ENCODE results near the gene RELB. TPM values are rescaled to one million over a fixed set of nuclear protein-coding genes. Genes with fewer than 3 reads are reported as not detected.
"Not testable (repeated sequence)": the region's sequence is repeated elsewhere in the genome, so short reads cannot be mapped to it uniquely, and the experiment has no call there.

RELB gene, protein sequence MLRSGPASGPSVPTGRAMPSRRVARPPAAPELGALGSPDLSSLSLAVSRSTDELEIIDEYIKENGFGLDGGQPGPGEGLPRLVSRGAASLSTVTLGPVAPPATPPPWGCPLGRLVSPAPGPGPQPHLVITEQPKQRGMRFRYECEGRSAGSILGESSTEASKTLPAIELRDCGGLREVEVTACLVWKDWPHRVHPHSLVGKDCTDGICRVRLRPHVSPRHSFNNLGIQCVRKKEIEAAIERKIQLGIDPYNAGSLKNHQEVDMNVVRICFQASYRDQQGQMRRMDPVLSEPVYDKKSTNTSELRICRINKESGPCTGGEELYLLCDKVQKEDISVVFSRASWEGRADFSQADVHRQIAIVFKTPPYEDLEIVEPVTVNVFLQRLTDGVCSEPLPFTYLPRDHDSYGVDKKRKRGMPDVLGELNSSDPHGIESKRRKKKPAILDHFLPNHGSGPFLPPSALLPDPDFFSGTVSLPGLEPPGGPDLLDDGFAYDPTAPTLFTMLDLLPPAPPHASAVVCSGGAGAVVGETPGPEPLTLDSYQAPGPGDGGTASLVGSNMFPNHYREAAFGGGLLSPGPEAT
- 7.1 TPM for total RNA-seq

DNA sequence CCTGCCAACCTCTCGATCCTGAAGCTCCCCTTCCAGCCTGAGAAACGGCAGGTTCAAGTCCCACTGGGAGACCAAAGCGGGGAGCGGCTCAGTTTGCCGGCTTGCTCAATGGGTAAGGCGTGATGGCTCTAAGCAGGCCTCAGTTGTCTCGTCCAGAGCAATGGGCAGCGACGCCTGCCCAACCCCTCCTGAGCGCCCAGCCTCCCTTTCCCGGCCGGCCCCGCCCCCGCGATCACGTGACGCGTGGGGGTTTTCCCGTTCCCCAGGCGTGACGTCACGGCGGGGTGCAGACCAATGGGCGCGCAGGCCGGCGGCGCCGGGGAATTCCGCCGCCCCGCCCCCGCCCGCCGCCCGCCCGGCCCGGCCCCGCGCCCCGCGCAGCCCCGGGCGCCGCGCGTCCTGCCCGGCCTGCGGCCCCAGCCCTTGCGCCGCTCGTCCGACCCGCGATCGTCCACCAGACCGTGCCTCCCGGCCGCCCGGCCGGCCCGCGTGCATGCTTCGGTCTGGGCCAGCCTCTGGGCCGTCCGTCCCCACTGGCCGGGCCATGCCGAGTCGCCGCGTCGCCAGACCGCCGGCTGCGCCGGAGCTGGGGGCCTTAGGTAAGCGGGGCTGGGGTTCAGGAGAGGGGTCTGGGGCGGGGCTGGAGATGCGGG lies at the start of gene RELB:
Gene RELB, plus strand, starts transcription at position 378 of the 653 bp plus-strand sequence. Its CDS starts 116 bp downstream, at position 494.
- DNase-seq = peak; percentile 78

DNA sequence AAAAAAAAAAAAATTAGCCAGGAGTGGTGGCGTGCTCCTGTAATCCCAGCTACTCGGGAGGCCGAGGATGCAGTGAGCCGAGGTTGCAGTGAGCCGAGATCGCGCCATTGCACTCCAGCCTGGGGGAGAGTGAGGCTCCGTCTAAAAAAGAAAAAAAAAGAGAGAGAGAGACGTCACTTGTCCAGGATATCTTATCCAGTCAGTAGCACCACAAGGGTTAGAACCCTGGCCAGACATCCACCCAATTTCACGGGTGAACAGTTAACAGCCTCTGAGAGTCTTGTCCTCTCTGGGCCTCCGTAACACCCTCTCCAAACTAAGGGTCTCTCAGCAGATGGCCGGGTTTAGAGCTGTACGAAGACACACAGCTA lies 47.0 kb upstream of the RELB start:
- DNase-seq = no peak

DNA sequence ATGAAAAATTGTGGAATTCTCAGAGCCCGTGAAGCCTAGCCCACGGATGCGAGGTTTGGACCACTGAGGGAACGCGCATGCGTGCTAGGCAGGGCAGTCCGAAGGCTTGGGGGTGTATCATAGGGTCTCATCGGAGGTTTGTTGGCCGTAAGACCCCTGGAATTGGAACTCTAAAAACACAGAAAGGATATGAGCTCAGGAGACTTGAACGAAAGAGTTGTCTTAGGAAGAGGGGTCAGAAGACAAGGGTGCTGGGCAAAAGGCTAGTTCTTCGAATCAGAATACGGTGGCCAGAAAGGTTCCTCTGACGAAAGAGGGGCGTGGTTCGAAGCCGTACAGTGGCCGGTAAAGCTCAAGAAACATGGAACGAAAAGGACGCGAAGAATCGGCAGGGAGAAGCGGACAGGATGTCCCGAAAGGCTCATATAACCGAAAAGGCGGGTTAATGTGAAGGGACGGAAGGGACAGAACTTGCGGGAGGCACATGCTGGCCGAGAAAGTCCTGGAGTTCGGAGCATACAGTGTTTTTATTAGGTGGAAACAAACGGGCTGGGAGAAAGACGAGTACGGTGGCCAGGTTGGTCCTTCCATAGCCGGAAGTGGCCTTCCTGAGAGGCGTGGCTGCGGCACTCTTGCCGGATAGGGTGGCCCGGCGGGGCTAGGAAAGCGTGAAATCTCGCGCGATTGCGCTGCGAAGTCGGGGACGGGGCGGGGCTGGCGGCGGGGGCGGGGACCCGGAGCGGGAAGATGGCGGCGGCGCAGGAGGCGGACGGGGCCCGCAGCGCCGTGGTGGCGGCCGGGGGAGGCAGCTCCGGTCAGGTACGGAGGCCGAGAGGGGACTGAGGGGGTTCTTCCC lies 46.4 kb upstream of the RELB start, which contains the start of gene CLPTM1:
Gene CLPTM1, plus strand, starts transcription at position 732 of the 856 bp plus-strand sequence. Its CDS starts 16 bp downstream, at position 748.
- peak; percentile 96 for DNase-seq

DNA sequence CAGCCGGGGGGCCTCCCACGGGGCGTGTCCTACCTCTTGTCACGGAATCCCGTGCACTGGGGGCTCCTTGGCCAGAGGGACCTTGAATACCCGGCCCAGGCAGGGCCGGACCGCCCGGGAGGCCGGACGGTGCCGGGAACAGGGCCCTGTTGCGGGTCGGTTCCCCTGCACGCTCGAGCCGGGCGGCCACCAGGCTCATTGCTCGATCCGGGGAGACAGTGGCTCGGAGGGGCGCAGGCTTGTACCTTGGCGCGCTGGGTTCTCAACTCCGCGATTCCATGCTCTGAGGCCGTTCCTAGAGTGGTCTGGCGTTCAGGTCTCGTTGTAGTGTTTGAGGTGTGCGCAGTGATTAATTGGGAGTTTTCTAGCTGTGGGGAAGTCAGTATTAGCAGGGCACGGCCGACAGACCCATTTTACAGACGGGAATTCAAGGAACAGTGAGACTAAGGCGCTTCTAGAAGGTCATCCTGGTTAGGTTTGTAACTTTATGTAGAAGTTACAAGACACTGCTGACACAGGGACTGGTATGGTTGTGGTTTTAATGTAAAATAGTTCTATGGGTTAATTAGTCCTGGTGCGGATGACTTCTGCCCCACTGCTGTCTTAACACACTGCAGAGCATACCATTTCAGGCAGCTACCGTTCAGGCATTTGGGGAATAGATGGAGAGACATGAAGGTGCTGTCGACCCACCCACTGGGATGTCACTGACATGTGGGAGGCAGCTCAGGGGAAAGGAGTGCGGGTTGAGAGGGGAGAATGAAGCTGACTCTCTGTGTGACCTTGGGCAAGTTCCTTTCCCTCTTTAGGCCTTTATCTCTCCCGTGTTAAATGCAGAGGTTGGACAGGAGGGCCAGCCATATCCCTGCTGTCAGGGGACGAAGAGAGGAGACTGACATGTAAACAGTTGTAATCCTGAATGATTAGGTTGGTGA lies 45.5 kb upstream of the RELB start:
- DNase-seq = no peak

DNA sequence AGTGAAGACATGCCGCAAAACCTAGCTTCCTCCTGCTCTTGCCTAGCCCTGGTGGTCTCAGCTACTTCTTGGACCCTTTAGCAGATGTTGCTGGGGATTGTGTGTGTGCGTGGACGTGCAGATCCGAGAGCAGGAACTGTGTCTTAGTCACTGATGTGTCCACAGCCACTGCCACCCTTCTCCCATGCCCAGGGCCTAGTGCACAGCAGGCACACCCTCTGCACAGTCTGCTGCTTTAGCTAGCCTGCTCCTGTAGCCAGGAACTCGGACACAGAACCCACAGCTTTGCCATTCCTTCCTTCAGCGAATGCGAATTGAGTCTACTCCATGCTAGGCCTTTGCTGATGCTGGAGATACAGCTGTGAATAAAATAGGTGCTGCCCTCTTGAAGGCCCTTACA lies 43.7 kb upstream of the RELB start:
- DNase-seq = no peak

DNA sequence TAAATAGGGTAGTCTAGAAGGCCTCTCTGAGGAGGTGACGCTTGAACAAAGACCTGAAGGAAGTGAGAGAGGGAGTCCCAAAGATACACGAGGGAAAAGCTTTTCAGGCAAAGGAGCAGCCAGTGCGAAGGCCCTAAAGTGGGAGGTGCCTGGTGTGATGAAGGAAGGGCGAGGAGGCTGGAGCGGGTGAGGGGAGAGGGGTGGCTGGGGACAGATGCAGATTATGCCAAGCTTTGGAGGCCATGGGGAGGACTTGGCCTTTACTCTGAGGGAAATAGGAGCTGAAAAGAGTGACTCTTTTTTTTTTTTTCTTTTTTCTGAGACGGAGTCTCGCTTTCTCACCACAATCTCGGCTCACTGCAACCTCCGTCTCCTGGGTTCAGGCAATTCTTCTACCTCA lies 43.2 kb upstream of the RELB start:
- no peak for DNase-seq

DNA sequence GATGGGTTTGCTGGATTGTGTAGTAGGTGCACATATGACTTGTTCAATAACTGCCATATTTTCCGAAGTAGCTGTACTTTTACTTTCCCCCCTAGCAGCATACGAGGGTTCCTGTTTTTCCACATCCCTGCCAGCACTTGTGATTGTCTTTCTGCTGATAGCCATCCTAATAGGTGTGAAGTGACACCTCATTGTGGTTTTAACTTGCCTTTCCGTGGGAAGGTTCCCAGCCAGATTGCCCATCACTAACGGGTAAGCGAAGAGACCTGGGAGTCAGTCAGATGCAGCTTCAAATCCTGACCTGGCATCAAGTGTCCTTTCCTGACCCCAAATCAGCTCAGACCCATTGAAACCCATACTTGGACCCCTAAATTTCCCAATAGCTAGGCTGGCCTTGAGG lies 41.6 kb upstream of the RELB start:
- DNase-seq = no peak

DNA sequence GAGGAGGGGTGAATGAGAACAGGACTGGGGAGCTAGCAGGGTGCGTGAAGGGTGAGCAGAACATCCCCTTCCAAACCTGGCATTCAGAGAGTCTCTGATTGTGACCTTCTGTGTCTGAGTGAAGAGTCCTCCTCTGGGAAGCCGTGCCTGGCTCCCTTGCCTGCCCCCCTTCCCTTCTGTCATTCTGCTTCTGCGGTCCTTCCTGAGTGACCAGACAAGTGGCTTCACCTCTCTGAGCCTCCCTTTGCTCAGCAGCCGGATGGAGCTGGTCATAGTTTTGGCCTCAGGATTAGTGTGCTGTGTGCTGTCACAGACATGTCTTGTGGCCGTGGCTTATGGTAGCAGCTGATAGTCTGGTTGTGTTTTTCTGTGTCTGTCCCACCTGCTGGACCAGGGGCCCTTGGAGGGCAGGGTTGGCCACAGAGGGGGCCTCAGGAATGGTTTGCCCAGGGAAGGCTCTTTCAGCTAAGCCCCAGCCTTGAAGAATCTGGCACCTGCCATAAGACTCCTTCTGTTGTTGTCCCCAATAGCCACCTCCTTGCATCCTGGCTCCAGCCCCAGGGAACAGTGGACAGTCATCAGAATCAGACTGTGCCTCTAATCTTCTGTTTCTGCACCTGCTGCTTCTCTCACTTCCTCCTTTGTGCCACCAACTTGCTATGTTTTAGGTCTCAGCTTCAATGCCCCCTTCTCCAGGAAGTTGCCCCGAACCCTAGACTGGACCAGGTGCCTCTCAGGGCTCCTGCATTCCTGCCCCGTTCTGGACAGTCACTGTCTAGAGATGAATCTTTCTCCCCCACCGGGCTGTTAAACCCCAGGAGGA lies 40.1 kb upstream of the RELB start:
- no peak for DNase-seq

DNA sequence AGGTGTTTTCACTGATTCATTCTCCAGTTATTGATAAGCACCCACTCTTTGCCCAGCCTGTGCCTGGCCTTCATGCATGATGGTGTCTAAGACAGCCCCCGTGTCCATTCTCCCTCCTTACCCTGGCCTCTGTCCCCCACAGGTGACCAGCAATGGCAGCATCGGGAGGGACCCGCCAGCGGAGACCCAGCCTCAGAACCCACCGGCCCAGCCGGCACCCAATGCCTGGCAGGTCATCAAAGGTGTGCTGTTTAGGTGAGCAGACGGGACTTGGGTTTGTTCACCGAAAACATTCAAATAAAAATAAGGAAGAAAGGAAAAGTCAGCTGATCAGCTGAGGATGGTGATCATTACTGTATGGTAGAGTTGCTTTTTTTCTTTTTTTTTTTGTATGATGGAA lies 39.4 kb upstream of the RELB start:
- DNase-seq = no peak

DNA sequence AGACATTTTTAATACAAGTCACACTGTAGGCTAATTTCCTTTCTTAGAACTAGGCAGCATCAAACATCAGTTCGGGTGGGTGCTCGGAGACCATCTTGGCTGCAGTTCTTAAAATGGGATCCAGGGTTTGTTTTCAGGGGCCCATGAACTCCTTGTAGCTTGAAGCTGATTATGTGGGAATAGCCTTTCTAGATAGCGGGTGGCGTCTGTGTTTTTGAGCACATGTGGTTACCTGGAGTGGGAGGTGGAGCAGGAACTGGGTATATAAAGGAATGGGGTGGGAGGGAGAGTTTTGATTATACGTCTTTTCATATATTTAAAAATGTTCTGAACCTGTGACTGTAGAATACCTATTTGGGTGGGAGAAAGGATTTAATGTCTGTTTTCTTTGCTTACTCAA lies 33.1 kb upstream of the RELB start:
- no peak for DNase-seq

DNA sequence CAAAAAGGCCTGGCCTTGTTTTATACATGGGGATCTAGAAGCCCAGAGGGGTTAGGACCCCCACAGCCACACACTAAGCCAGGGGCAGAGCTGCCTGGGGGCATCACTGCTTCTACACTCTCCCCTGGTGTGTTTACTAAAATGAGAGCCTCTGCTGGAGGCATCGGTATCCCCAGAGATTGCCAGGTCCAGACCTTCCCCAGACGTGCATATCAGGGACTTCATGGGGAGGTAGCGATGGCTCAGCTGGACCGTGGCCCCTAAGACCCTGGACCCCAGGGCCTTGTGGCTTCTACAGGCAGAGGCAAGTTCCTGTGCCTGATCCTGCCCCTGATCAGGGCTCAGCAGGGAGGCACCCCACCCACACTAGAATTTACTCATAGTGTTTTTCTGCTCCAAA lies 32.6 kb upstream of the RELB start:
- DNase-seq = no peak

DNA sequence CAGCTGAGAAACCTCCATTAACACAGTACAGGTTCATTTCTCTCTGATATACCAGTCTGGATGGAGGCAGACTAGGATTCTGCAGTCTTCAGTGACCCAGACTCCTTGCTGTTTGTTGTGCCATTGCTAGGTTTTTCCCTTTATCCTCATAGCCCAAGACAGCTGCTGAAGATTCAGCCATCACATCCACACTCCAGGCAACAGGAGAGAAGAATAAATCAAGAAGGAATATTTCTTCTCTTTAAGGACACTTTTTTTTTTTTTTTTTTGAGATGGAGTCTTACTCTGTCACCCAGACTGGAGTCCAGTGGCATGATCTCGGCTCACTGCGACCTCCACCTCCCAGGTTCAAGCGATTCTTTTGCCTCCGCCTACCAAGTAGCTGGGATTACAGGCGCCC lies 31.8 kb upstream of the RELB start:
- DNase-seq = no peak

DNA sequence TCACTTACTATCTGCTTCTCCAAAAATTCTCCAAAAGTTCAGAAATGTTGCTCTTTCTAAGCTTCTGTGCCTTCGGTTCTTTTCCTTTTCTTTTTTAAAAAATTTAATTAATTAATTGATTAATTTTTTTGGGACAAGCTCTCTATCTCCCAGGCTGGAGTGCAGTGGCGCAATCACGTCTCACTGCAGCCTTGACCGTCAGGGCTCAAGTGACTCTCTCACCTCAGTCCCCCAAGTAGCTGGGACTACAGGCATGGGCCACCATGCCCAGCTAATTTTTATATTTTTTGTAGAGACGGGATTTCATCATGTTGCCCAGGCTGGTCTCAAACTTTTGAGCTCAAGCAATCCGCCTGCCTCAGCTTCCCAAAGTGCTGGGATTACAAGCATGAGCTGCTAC lies 29.8 kb upstream of the RELB start:
- not testable (repeated sequence) for DNase-seq

DNA sequence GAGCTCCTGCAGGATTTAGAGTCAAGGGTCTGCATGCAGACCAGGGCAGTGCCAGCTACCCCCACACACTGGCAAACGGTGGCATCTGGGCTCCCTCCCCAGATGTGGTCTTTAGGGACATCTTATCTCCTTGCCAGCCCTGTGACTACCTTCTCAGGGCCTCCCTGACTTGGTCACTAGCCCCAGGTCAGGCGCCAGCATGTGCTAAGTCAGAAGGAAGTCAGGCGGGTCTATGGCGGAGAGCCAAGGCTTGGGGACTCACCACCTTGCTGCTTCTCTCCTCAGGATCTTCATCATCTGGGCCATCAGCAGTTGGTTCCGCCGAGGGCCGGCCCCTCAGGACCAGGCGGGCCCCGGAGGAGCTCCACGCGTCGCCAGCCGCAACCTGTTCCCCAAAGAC lies 28.5 kb upstream of the RELB start:
- no peak for DNase-seq

DNA sequence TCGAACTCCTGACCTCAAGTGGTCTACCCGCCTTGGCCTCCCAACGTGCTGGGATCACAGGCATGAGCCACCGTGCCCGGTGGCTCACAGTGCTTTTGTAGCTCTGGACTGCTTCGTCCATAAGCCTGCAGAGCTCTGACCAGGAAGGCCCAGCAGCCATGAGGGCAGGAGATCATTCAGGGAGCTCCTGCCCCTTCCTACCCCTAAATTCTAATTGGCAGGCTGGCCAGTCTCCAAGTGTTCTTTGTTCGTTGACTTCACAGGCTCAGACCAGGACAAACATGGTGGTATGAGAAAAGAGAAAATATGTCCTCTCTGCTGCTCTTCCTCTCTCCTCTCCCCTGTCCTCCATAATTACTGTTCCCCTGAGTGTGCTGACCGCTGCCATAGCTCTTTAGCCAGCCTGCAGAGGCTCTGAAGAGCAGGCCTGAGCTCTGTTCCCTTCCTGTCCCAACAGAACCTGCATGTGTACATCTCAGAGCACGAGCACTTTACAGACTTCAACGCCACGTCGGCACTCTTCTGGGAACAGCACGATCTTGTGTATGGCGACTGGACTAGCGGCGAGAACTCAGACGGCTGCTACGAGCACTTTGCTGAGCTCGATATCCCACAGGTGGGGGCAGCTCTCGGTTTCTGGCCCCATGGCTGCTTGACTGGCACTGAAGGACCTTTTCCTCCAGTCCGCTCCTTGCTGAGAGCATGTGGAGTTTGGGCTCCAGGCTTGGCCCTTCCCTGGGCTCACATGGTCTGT lies 27.1 kb upstream of the RELB start:
- DNase-seq = no peak

DNA sequence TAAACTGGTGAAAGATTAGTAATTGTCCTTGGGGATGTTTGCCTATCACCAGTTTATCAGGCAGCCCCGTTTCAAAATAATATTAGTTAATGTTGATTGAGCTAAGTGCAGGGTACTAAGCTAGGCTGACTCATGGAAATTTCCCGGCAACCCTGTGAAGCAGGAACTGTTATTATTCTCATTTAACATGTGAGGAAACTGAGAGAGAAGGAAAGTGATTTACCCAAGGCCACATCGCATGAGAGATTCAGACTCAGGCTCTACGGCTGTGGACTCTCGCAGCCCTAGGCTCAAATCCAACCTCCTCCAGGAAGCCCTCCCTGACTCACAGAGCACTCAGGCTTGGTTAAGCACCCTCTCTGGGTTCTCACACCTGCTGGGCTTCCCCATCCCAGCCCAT lies 26.4 kb upstream of the RELB start:
- DNase-seq = no peak

DNA sequence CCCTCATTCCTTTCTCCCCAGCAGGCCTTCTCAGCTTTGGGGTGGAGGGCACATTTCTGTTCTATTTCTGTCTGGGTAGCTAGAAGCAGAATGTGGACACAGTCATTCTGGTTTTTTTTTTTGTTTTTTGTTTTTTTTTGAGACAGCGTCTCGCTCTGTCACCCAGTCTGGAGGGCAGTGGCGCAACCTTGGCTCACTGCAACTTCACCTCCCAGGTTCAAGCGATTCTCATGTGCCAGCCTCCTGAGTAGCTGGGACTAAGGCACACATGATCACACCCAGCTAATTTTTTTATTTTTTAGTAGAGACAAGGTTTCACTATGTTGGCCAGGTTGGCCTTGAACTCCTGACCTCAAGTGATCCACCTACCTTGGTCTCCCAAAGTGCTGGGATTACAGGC lies 25.8 kb upstream of the RELB start:
- no peak for DNase-seq

DNA sequence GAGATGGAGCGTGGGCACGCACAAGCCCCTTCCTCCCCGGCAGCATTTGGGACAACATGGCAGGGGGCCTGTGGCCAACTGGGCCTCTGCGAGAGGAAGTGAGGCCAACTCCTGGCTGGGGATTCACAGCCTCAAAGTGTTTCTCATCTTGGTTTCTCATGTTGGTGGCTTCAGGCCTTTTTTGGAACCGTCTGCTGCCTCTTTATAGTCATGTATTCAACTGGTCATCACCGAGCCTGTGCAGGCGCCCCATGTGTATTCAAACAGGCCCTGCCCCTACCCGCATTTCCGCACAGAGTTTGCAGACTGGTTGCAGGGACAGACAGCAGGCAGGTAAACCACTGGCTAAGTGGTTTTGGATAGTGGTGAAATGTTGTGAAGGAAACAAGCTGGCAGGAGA lies 17.3 kb upstream of the RELB start:
- no peak for DNase-seq

DNA sequence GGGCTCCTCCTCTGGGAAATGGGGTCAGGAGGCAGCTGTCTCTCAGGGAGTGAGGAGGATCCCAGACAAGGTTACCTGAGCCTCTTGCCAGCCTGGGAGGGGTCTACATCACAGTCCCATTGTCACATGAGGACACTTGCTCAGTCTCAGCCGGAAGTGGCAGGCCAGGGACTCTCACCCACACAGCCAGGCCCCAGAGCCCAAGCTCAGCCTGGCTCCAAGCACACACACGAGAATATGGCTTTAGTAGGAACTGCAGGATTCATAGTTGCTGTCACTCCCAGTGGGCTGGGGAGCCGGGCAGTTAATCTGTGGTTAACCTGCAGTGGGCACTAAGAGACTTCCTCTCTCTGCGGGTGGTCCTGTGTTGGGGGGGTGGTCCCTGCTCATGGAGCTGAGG lies 15.8 kb upstream of the RELB start:
- DNase-seq = no peak

DNA sequence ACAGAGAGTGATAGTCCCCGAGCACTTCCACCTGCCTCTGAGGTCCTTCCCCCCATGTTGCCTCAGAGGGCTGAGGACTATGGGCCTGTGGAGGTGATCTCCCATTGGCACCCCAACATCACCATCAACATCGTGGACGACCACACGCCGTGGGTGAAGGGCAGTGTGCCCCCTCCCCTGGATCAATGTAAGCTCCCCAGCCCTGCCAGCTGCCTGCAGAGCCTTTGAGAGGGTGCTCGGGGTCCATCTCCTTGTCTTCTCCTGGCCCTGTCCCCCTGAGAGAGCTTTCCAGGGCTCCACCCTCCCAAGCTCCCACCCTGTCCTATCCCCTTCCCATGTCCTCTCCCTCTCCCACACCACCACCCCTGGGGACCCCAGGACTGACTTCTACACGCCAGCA lies 14.9 kb upstream of the RELB start:
- no peak for DNase-seq

Data from skin of body (tissue), 2 donors.